ENCODE data around the gene CREB5. TPM values are rescaled to one million over a fixed set of nuclear protein-coding genes. Genes with fewer than 3 reads are reported as not detected.

Gene CREB5
- polyA plus RNA-seq, 3 donors: 1.3 to 33.2 (median 26.7) TPM

Other genes with a start within 250 kb of the CREB5 start
- 10 to 100 TPM in 1 of 3 donors, 1 to 10 TPM in 2; 2.6 to 25.1 (median 8.3) TPM for gene JAZF1, start 231.7 kb upstream of the CREB5 start, polyA plus RNA-seq